OCI-LY7 (cell line): ENCODE measurements around the gene FAM135A. TPM values are rescaled to one million over a fixed set of nuclear protein-coding genes. Genes with fewer than 3 reads are reported as not detected.
"Not testable (repeated sequence)": the region's sequence is repeated elsewhere in the genome, so short reads cannot be mapped to it uniquely, and the experiment has no call there.

Source experiments
- BruUV-seq: library from RNA; stranded (reverse); fragments of 400-500 nt; replicated peaks from 2 replicates; lab custom pipeline; 2021; lab: Mats Ljungman, UMichigan
- CTCF ChIA-PET: fragments of 300-600 bp; sonication (Branson Sonifier 250); formaldehyde crosslinking; loops from one replicate; lab custom pipeline; 2022; ENCODE audit warnings: antibody characterized with exemption; ENCODE audit not compliant: unreplicated experiment; lab: Charles Lee
- POLR2A ChIA-PET: fragments of 300-600 bp; sonication (Branson Sonifier 250); formaldehyde crosslinking; loops from one replicate; lab custom pipeline; 2022; ENCODE audit warnings: antibody characterized with exemption; lab: Charles Lee
- DNase-seq: peaks from one replicate; pipeline ENCODE4 v3.0.0-alpha.2; 2015; ENCODE audit warnings: low spot score
- H2AFZ ChIP-seq: fragments of 200-600 bp; sonication (generic), shearing (Covaris generic); 2 replicates; pipeline ENCODE4 v1.6.1; 2014; ENCODE audit warnings: mild to moderate bottlenecking, antibody characterized with exemption, low read length, moderate library complexity
- H3K27ac ChIP-seq: fragments of 200-600 bp; sonication (generic); 2 replicates; pipeline ENCODE4 v1.5.1; 2014; ENCODE audit warnings: mixed run types, low read depth, mild to moderate bottlenecking, moderate library complexity, low read length, inconsistent platforms; ENCODE audit not compliant: poor library complexity, severe bottlenecking
- H3K36me3 ChIP-seq: fragments of 200-600 bp; sonication (generic); 2 replicates; pipeline ENCODE4 v1.6.1; 2014; ENCODE audit warnings: mild to moderate bottlenecking, antibody characterized with exemption, low read length, moderate library complexity, mixed read lengths; ENCODE audit not compliant: insufficient read depth
- H3K4me1 ChIP-seq: fragments of 200-600 bp; sonication (generic); 2 replicates; pipeline ENCODE4 v1.5.1; 2014; ENCODE audit warnings: mild to moderate bottlenecking, low read length; ENCODE audit not compliant: insufficient read depth, poor library complexity, severe bottlenecking
- H3K4me2 ChIP-seq: fragments of 200-600 bp; sonication (generic); 2 replicates; pipeline ENCODE4 v1.6.1; 2014; ENCODE audit warnings: mild to moderate bottlenecking, low read length
- H3K4me3 ChIP-seq: fragments of 200-600 bp; sonication (generic); 2 replicates; pipeline ENCODE4 v1.5.1; 2014; ENCODE audit warnings: mild to moderate bottlenecking, low read depth, low read length; ENCODE audit not compliant: poor library complexity, severe bottlenecking
- H3K79me2 ChIP-seq: fragments of 200-600 bp; sonication (generic); 2 replicates; pipeline ENCODE4 v1.6.1; 2016; ENCODE audit warnings: low read depth, mild to moderate bottlenecking, low read length, moderate library complexity, mixed read lengths; ENCODE audit not compliant: insufficient read depth
- H3K9me2 ChIP-seq: fragments of 200-600 bp; sonication (generic); 2 replicates; pipeline ENCODE4 v1.6.1; 2016; ENCODE audit warnings: mild to moderate bottlenecking, low read length, mixed read lengths; ENCODE audit not compliant: insufficient read depth
- H3K9me3 ChIP-seq: fragments of 200-600 bp; sonication (generic); 2 replicates; pipeline ENCODE4 v1.6.1; 2014; ENCODE audit warnings: mild to moderate bottlenecking, mixed run types, low read length, mixed read lengths
- H4K20me1 ChIP-seq: fragments of 200-600 bp; sonication (generic); 2 replicates; pipeline ENCODE4 v1.6.1; 2014; ENCODE audit warnings: mild to moderate bottlenecking, antibody characterized with exemption, low read length, moderate library complexity, mixed read lengths; ENCODE audit not compliant: insufficient read depth
- CTCF ChIP-seq: fragments of 200-600 bp; sonication (generic); conservative IDR thresholded peaks from 2 replicates; pipeline ENCODE4 v1.5.1; 2014; ENCODE audit warnings: mild to moderate bottlenecking, antibody characterized with exemption, low read length, moderate library complexity, mixed read lengths
- EZH2phosphoT487 ChIP-seq: fragments of 200-600 bp; sonication (generic); IDR thresholded peaks from 2 replicates; pipeline ENCODE4 v1.6.1; 2018; ENCODE audit warnings: low read depth, borderline replicate concordance, mild to moderate bottlenecking, mixed run types, antibody characterized with exemption, low read length, moderate library complexity, mixed read lengths
- intact Hi-C: fragments of 100-400 bp; cut with micrococcal nuclease; formaldehyde crosslinking; loops from one replicate; pipeline ENCODE4 v1.10.0; 2022; ENCODE audit not compliant: unreplicated experiment
- total RNA-seq, 2 experiments: library from RNA; depleted of rRNA in 1 of 2; stranded (reverse); fragments of >200 nt in 1 of 2; shearing (Covaris generic) in 1 of 2; gene quantifications; 2 replicates each; pipeline ENCODE4 v1.2.3, GENCODE V29; 2014 to 2022

FAM135A gene
- total RNA-seq, 2 experiments from 2014 or later, result 35.5 to 66.2 TPM

- ChIA-PET CTCF (no interaction called here), POLR2A (interaction anchor here (0.6 to 2.7 kb wide), 5 partner anchors 10 to 397 kb away, joined by 3 to 12 read pairs (median 3); partner anchors contain the start of gene FAM135A)
- no peaks in the 10 kb centered on the region; the same call in 1 of the 2 replicates for H4K20me1 ChIP-seq
- no peaks in the 10 kb centered on the region for H3K9me2 ChIP-seq
- H2AFZ ChIP-seq, result no peak overlapping the region
- no TSS peak for BruUV-seq
- intact Hi-C loops, result no loop called here
- TF ChIP-seq EZH2phosphoT487 (no peak), CTCF (no peak)
- H3K79me2 ChIP-seq, result peaks cover 36% of the 10 kb centered on the region; the same call in 1 of the 2 replicates
- no peaks in the 10 kb centered on the region for H3K4me1 ChIP-seq
- DNase-seq, result no peak
- H3K4me3 ChIP-seq, result no peak overlapping the region
- H3K4me2 ChIP-seq, result no peak overlapping the region
- H3K27ac ChIP-seq, result no peak overlapping the region
- no peaks in the 10 kb centered on the region for H3K9me3 ChIP-seq
- H3K36me3 ChIP-seq, result peaks cover 81% of the 10 kb centered on the region
These were observed 11.0 kb downstream of the FAM135A start for GRCh38 chr6:70424291-70424690.

GRCh38 chr6:70436320-70436719 lies 23.0 kb downstream of the FAM135A start:
- Histone ChIP-seq H3K4me3 (no peak overlapping the region), H3K27ac (no peak overlapping the region), H3K4me2 (no peak overlapping the region), H4K20me1 (no peaks in the 10 kb centered on the region), H3K36me3 (peaks cover 80% of the 10 kb centered on the region), H3K9me3 (peaks cover 14% of the 10 kb centered on the region; the same call in 1 of the 2 replicates), H3K9me2 (no peaks in the 10 kb centered on the region), H3K4me1 (no peaks in the 10 kb centered on the region), H2AFZ (no peak overlapping the region), H3K79me2 (no peaks in the 10 kb centered on the region)
- TF ChIP-seq CTCF (no peak), EZH2phosphoT487 (no peak)
- no TSS peak for BruUV-seq
- ChIA-PET CTCF (no interaction called here), POLR2A (interaction anchor here (0.6 to 1.9 kb wide), 4 partner anchors 11 to 623 kb away, joined by 3 to 12 read pairs (median 6); no protein-coding TSS in a partner anchor)
- intact Hi-C loops, result no loop called here
- no peak for DNase-seq

- no peaks in the 10 kb centered on the region for H4K20me1 ChIP-seq
- peaks cover 4% of the 10 kb centered on the region; the same call in 1 of the 2 replicates for H3K79me2 ChIP-seq
- H3K9me2 ChIP-seq, result no peaks in the 10 kb centered on the region
- H3K4me2 ChIP-seq, result no peak overlapping the region
- no TSS peak for BruUV-seq
- H3K4me3 ChIP-seq, result no peak overlapping the region
- TF ChIP-seq CTCF (no peak), EZH2phosphoT487 (no peak)
- peaks cover 75% of the 10 kb centered on the region for H3K36me3 ChIP-seq
- H2AFZ ChIP-seq, result no peak overlapping the region
- intact Hi-C loops, result no loop called here
- ChIA-PET POLR2A (no interaction called here), CTCF (no interaction called here)
- no peak overlapping the region for H3K27ac ChIP-seq
- H3K4me1 ChIP-seq, result no peaks in the 10 kb centered on the region
- DNase-seq, result no peak
- no peaks in the 10 kb centered on the region for H3K9me3 ChIP-seq
These were observed 31.7 kb downstream of the FAM135A start for GRCh38 chr6:70445001-70445400.

GRCh38 chr6:70447343-70448070 lies 34.2 kb downstream of the FAM135A start:
- CTCF ChIA-PET, DNase-seq, H2AFZ ChIP-seq, BruUV-seq, intact Hi-C loops, H3K4me1 ChIP-seq, H3K9me2 ChIP-seq, H3K4me2 ChIP-seq, H3K27ac ChIP-seq, POLR2A ChIA-PET, H3K9me3 ChIP-seq, H3K79me2 ChIP-seq, H4K20me1 ChIP-seq, H3K4me3 ChIP-seq: not testable (repeated sequence)
- H3K36me3 ChIP-seq, result peaks cover 58% of the 10 kb centered on the region
